Measurements from ENCODE around the gene RBM47. TPM values are rescaled to one million over a fixed set of nuclear protein-coding genes. Genes with fewer than 3 reads are reported as not detected.

RBM47 gene
- total RNA-seq, 1 donor from 2014 or later = 21.0 TPM

DNA sequence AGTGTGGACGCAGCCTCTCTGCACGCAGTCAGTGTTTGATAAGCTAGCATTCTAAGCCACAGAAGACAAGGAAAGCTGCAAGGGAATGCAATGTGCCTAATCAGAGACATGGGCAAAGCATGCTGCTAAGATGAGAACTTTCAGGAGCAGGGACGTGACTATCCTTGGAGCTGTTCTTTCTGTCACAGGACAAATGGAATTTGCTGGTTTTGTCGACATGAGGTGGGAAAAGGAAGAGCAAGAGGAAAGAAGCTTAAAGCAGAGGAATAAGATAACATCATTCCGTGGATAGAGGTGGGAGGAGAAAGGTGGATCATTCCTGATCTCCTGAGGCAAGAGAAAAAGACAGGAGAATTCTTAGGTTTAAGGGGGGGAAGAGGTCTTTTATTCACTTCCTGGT, 33.7 kb downstream of the RBM47 start:
- DNase-seq (ENCODE audit: low spot score) (peak; percentile 1), ATAC-seq (no peak)
- intact Hi-C loops (cut with DNase I) = no loop called here

DNA sequence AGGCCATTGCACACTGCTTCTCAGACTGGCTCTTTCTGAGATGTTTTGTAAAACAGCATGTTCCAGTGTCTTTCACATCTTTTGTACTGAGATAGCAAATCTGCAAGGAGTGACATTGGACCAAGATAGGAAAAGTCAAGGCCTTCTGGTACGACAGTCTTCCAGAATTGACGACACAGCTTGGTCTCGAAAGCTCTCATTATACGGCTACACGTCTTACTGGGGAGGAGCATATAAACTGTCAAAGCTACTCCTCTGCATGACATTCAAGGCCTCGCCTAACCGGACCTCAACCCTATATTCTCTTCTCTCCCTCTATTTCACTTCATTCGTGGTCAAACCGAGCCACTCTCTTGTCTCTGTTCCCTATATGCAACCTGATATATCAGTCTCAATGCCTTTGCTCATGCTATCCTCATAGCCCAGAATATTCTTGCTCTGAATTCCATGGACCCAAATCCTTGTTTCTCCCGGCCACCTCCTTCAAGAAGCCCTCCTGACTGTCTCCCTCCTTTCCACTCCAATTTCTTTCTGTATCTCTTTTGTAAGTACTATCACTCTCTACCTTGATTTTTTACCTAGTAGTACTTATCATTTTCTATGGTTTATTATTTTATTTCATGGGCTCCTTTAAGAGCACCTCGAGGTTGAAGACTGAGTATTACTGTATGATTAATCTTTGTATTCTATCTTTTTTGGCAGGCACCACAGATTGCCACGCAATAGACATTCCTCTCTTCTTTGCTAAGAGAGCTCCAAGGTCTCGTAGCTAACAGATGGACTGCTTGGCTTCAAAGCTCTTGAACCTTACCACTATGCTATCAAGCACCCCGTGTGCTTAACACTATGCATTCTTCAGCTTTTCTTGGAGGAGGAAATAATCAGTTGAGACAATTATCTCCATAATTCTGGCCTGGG, 35.1 kb downstream of the RBM47 start:
- ATAC-seq = no peak
- intact Hi-C loops (cut with DNase I) = no loop called here
- DNase-seq (ENCODE audit: low spot score) = no peak

DNA sequence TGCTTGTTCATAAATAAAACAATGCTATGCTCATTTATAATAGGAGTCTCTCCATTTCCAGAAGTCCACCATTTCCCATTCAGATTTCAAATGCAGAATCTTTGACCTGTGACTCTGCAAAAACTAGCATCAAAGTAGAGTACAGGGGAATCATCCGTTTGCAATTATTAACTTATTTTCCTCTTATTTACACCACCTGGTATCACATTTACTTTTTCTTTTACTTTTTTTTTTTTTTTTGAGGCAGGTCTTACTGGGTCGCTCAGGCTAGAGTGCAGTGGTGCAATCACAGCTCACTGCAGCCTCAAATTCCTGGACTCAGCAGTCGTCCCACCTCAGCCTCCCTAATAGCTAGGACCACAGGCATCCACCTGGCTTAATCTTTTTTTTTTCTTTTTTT, 37.6 kb downstream of the RBM47 start:
- DNase-seq (ENCODE audit: low spot score) = no peak
- no peak for ATAC-seq
- intact Hi-C loops (cut with DNase I) = no loop called here

DNA sequence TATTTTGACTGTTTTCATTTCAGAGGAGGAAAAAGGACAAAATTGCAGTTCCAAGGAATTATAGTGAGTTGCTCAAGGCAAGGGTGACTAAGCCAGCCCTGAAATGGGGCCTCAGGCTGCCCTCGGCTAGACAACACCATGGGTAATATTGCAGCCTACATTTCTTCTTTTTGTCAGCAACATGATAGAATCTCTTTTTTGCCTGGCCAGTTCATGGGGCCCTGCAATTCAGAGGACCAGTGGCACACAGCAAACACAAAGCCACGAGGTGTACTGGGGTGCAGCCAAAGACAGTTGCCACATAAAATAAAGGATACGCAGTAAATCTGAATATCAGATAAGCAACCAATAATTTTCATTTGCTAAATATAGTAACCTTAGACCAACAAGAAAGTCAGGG, 41.8 kb downstream of the RBM47 start:
- DNase-seq (ENCODE audit: low spot score) (peak; percentile 15), ATAC-seq (peak; percentile 57)
- intact Hi-C loops (cut with DNase I) = no loop called here

DNA sequence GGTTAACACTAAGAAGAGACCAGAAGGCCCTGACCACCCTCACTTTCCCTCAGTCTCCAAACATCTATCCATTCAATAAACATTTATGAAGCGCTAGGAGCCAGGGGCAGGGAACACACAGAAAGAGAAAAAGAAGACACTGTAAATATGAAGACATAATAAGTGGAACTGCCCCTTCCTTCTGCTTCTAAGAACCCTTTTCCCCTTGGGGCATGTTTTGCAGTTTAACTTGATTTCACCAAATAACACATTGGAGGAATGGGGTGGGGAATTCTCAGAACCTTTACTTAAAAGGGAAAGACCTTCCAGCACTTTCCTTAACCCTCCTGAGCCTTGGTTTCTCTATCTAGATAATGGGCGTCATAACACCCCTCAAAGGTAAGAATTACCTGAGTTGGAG, 42.3 kb downstream of the RBM47 start:
- ATAC-seq (peak; percentile 39), DNase-seq (ENCODE audit: low spot score) (no peak)
- intact Hi-C loops (cut with DNase I) = no loop called here

DNA sequence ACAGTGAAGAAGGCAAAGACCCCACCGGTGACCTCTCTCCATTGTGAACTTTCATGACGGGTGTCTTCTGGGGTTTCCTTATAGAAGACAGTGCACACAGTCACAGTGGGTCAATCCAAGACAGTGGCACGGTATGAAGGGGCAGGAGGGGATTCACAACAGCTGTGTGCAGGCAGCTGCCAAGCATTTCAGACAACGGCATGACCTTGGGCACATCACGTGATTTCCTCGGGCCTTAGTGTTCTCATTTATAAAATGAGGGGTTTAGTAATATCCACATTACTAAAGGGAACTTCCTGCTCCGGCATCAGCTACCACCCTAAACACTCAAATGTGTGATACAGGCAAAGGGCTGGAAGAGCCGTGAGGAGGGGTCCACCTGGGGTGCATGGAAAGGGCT, 42.9 kb downstream of the RBM47 start:
- intact Hi-C loops (cut with DNase I) = no loop called here
- peak; percentile 53 for ATAC-seq
- no peak for DNase-seq (ENCODE audit: low spot score)

DNA sequence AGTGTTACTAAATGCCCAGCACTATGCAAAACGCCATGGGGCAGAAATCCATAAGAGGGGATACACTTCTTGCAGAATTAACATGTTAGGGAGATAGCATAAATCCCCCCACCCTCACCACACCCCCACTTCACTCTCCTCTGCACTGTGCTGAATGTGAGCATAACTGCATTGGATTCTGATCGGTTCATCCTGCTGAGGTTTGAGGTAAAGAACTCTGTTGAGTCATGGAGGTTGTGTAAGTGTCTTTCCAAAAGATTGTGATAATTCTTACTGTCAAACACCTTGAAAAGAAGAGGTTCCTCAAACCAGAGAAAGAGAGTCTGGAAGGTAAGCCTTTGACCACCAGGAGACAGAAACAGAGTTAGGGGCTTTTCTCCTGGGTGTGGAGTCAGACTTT, 43.6 kb downstream of the RBM47 start:
- no peak for ATAC-seq
- intact Hi-C loops (cut with DNase I) = no loop called here

DNA sequence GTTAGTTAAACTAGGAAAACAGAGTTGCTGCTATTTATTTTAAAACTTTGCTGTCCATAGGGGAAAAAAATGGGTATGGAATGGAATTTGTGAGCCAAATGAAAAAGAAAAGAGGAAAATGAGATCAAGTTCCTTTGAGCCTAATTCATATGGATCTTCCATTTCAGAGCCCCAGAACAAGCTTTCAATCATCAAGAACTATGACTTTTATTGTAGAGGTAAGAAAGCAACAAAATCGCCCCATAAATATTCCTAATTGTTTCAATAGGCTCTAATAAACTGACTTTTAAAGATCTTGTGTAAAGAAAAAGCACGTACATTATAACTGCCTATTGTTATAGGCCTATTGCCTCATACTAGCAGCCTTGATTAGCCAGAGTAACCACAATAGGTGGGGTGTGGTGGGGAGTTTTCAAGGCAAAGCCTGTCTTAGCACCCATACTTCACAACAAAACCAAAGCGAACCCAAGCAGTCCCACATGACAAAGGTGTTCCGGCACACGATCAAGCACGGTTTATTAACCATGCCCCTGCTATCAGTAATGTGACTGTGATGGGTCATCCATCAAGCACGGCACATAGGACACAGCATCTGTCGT, 44.4 kb downstream of the RBM47 start:
- ATAC-seq (no peak), DNase-seq (ENCODE audit: low spot score) (no peak)
- intact Hi-C loops (cut with DNase I) = no loop called here

More for the DNA sequence above, 43.6 kb downstream of the RBM47 start:
- DNase-seq (ENCODE audit: low spot score) = no peak

DNA sequence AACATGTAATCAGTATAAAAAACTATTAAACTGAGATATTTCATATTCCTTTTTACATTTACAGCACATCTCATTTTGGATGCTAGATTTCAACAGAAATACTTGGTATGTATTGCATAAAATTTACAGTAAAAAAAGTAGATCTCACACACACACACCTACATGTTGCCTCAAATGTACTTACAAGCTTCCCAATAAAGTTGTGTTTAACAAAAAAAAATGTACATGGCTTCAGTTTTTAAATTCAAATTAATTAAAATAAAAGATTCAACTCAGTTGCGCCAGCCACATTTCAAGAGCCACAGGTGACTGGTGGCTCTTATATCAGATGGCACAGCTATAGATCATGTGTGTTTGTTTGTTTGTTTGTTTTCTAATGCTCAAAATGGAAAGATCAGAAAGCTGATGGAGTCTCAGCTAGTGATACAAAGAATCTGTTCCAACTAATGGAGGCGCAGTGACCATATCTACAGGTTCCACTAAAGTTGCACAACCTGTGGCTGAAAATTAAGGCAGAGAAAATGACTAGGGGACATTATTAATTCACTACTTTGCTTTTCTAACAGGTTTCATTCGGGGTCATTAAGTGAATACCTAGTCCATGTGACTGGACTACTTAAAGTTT, 45.0 kb downstream of the RBM47 start:
- DNase-seq (ENCODE audit: low spot score) (no peak), ATAC-seq (no peak)
- intact Hi-C loops (cut with DNase I) = no loop called here

DNA sequence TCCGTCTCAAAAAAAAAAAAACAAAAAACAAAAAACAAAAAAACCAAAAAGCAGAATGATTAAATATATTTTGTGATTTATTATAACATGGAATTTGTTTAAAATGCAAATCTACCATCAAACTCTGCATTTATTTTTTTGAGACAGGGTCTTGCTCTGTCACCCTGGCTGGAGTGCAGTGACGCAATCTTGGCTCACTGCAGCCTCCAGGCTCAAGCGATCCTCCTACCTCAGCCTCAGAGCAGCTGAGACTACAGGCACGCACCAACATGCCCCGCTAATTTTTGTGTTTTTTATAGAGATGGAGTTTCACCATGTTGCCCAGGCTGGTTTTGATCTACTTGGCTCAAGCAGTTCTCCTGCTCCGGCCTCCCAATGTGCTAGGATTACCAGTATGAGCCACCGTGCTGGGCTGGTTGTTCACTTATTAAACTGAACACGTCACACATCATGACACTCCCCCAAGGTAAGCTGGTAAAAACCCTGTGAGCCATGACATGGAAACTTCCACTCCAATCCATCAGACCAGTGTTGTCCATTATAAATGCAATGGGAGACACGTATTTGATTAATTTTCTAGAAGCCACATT, 45.7 kb downstream of the RBM47 start:
- DNase-seq (ENCODE audit: low spot score) (no peak), ATAC-seq (no peak)
- intact Hi-C loops (cut with DNase I) = no loop called here

DNA sequence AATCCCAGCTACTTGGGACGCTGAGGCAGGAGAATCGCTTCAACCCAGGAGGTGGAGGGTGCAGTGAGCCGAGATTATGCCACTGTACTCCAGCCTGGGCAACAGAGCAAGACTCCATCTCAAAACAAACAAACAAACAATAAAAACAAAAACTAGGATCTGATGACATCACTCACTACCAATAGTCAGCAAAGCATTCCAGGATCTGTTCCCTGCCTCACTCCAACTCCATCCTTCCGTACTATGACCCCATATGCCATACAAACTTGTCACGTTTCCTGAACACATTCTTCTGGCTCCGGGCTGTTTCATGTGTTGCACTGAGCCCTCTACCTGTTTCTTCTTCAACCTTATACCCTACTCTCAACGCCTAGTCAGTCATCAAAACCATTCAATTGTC, 47.3 kb downstream of the RBM47 start:
- DNase-seq (ENCODE audit: low spot score) (no peak), ATAC-seq (no peak)
- intact Hi-C loops (cut with DNase I) = no loop called here

DNA sequence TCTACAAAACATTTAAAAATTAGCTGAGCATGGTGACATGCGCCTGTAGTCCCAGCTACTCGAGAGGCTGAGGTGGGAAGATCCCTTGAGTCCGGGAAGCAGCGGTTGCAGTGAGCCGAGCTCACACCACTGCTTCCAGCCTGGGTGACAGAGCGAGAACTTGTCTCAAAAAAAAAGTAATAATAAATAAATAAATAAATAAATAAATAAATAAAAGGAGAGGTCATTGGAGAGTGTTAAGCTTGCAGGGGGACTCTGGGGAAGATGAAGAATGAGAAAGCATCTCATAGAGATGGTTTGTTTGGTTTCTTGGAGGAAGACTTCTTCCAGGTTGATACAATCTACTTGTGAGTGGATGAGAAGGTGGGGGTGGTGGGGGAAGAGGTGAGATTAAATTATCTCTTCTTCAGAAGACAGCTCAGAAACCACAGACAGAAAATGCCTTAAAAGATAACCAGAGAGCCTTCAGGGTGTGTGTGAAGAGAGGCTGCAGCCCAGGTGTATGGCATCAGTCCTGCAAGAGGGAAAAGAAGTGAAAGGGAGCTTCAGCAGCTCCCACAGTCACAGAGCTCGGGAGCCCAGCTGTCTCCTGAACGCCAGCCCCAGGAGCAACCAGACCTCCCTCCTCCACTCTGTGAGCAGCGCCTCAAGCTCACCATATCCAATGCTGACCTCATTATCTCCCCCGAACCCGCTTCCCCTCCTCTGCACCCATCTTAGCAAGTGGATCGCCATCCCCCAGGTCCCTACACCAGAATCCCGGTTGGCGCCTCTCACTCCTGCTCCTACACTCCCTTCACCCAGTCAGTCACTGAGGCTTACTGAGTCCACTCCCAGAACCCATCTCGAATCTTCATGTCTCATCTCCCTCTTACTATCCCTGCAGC, 48.2 kb downstream of the RBM47 start:
- ATAC-seq = no peak
- no peak for DNase-seq (ENCODE audit: low spot score)
- intact Hi-C loops (cut with DNase I) = no loop called here

DNA sequence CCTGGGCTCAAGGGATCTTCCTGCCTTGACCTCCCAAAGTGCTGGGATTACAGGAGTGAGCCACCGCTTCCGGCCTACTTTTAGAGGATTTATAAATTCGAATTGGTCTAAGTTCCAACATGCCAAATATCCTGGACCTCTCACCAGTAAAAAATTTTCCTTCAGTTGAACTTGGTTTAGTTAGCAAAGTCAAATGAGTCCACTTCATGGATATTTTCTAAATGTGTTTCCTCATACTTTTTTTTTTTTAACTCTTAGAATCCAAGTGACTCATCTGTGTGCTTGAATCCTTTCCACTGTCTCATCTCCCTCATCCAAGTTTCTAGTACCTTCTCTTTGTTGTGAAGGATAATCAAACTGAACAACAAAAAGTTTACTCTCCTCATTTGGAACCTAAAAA, 49.7 kb downstream of the RBM47 start:
- intact Hi-C loops (cut with DNase I) = no loop called here
- DNase-seq (ENCODE audit: low spot score) (no peak), ATAC-seq (no peak)

DNA sequence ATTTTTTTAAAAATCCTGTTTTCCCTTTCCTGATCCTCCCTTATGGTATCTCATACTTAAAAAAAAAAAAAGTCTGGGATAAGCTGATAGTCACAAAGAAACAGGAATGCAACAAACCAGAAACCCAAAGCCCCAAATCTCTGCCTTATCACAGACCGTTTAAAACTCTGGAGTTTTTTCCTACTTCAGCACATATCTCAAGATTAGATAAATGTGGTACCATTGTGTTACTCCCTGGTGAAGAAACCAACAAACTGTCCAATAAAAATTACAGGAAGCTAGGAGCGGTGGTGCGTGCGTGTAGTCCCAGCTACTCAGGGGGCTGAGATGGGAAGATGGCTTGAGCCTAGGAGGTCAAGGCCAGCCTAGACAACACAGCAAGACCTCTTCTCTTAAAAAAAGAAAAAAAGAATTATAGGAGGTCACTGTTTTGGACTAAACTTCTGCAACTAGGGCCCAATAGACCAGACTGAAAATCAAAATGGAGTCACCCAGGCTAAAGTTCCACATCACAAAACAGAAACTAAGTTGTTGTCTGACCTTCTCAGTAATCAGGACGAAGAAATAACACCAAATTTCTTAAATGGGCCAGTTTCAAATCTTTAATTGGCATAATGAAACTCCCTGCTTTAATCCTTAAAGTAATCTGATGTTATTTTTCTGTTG, 51.9 kb downstream of the RBM47 start:
- ATAC-seq = peak; percentile 11
- intact Hi-C loops (cut with DNase I) = loop anchor here (1.0 kb wide), 1 partner anchor 42 kb away; no protein-coding TSS in a partner anchor
- DNase-seq (ENCODE audit: low spot score) = no peak

DNA sequence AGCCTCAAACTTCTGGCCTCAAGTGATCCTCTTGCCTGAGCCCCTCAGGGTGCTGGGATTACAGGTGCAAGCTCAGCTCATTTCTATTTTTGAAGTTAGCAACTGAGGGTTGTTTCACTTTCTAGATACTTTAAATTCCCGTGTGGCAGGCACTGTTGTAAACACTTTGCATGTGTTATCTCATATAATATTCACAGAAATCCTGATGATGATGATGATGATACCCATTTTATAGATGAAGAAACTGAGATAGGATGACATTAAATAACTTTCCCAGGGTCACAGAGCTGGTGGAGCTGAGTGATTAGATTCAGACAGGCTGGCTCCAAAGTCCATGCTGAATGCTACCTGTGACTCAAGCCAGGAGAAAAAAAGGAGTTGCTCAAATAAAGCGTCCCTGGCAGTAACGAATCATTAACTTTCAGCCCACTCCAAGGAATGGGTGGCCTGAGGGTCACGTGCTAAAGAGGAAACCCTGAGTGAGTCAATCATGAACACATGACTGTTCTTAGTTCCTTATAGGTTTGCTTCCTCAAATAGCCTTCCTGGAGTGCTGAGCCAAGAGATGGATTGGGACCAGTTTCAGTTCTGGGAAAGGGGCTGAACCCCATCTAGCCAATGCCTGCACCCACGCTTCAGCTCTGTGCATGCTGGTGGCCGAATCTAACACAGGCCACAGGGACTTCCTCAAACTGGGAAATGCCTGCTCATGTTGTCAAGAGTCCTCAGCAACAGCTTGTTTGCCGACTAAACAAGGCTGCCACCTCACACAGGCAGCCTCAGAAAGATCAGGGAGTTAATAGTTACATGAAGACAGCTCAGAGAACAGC, 52.8 kb downstream of the RBM47 start:
- ATAC-seq (peak; percentile 94), DNase-seq (ENCODE audit: low spot score) (peak; percentile 72)

DNA sequence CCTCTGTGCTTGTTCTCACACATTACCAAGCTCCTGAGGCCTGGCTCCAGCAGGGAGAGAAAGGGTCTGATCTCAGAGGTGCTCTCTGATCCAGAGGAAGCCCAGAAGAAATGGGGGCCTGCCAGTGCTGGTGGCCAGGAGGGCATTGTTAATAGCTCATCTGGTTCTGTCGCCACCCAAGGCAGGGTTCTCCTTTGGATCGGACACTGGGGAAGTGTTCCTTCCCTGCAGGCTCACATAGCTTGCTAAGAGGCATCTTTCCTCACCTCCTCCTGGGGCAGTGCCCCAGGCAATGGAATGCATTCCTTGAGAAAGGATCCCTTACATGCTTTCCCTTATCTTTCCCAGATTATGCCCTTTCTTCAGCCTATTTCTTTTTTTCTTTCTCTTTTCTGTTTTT, 53.8 kb downstream of the RBM47 start:
- intact Hi-C loops (cut with DNase I) = no loop called here
- no peak for ATAC-seq
- DNase-seq (ENCODE audit: low spot score) = no peak

More for the DNA sequence above, 52.8 kb downstream of the RBM47 start:
- intact Hi-C loops (cut with DNase I) = no loop called here

DNA sequence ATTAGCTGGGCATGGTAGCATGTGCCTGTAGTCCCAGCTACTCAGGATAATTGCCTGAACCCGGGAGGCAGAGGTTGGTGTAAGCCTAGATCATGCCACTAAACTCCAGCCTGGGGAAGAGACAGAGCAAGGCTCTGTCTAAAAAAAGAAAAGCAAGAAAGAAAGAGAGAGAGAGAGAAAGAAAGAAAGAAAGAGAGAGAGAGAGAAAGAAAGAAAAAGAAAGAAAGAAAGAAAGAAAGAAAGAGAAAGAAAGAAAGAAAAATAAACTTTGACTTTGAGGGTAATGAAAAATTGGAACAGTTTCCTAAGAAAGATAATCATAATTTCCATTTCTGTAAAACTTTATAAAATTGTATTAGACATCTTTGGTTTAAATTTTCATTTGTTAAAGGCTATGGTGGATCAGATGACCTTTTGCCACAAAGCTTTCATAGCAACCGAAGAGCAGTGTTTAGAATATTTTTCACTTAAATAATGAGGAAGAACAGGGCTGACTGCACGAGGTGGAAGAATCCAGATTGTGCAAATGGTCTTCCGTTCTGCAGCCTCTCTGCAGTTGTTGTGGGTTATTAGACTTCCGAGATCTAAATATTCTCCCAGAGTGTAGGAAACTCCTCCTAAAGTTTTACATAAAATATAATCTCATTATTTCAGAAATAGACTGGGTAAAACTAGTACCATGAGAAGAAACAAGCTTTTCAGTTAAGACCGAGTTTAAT, 55.9 kb downstream of the RBM47 start:
- DNase-seq (ENCODE audit: low spot score) (no peak), ATAC-seq (peak; percentile 55)
- intact Hi-C loops (cut with DNase I) = no loop called here

Measured in sciatic nerve (tissue), 2 donors.